NT2/D1 (cell line): Measurements from ENCODE around the gene PLEKHA5.

Experiments used
- DNase-seq: peaks from one replicate; pipeline ENCODE4 v3.0.0-alpha.2; 2011; ENCODE audit warnings: low read depth, low spot score
- H3K27me3 ChIP-seq: 2 replicates; pipeline ENCODE4 v1.6.0; 2011; ENCODE audit warnings: mild to moderate bottlenecking; ENCODE audit not compliant: insufficient read length, insufficient read depth
- H3K36me3 ChIP-seq: 2 replicates; pipeline ENCODE4 v1.6.1; 2011; ENCODE audit warnings: mild to moderate bottlenecking, low read length, mixed read lengths; ENCODE audit not compliant: insufficient read depth, insufficient read length
- H3K4me1 ChIP-seq: 2 replicates; pipeline ENCODE4 v1.5.1; 2011; ENCODE audit not compliant: insufficient read depth, insufficient read length
- H3K4me3 ChIP-seq: 2 replicates; pipeline ENCODE4 v1.5.1; 2011; ENCODE audit warnings: low read depth; ENCODE audit not compliant: insufficient read length
- H3K9ac ChIP-seq: 2 replicates; pipeline ENCODE4 v1.6.0; 2011; ENCODE audit warnings: low read depth; ENCODE audit not compliant: insufficient read length
- H3K9me3 ChIP-seq: 2 replicates; pipeline ENCODE4 v1.5.1; 2011; ENCODE audit warnings: mild to moderate bottlenecking, low read length; ENCODE audit not compliant: insufficient read depth
- SUZ12 ChIP-seq: IDR thresholded peaks from 2 replicates; pipeline ENCODE4 v1.6.1; 2011; ENCODE audit not compliant: insufficient read length, insufficient read depth; ENCODE audit errors: extremely low read depth
- YY1 ChIP-seq: IDR thresholded peaks from 2 replicates; pipeline ENCODE4 v1.6.1; 2011; ENCODE audit not compliant: insufficient read length, insufficient read depth
- ZNF274 ChIP-seq: IDR thresholded peaks from 2 replicates; pipeline ENCODE4 v1.6.1; 2011; ENCODE audit warnings: mild to moderate bottlenecking, low read depth, low read length

The PLEKHA5 gene

GRCh38 chr12:19203013-19203412 lies 73.5 kb downstream of the PLEKHA5 start:
- TF ChIP-seq YY1 (no peak), ZNF274 (no peak), SUZ12 (no peak)
- no peaks in the 10 kb centered on the region; the same call in 1 of the 2 replicates for H3K9me3 ChIP-seq
- no peak overlapping the region for H3K9ac ChIP-seq
- H3K4me3 ChIP-seq, result no peak overlapping the region
- H3K27me3 ChIP-seq, result no peaks in the 10 kb centered on the region
- peaks cover 14% of the 10 kb centered on the region for H3K36me3 ChIP-seq
- H3K4me1 ChIP-seq, result no peaks in the 10 kb centered on the region
- DNase-seq, result no peak

GRCh38 chr12:19203539-19204506 lies 74.3 kb downstream of the PLEKHA5 start:
- no peak for DNase-seq
- Histone ChIP-seq H3K36me3 (peaks cover 14% of the 10 kb centered on the region), H3K9me3 (no peaks in the 10 kb centered on the region; the same call in 1 of the 2 replicates), H3K4me3 (no peak overlapping the region), H3K4me1 (no peaks in the 10 kb centered on the region), H3K9ac (no peak overlapping the region), H3K27me3 (no peaks in the 10 kb centered on the region)
- TF ChIP-seq YY1 (no peak), SUZ12 (no peak)

GRCh38 chr12:19205120-19205519 lies 75.6 kb downstream of the PLEKHA5 start:
- H3K9me3 ChIP-seq, result no peaks in the 10 kb centered on the region; the same call in 1 of the 2 replicates
- DNase-seq, result no peak
- H3K27me3 ChIP-seq, result no peaks in the 10 kb centered on the region
- H3K9ac ChIP-seq, result no peak overlapping the region
- no peaks in the 10 kb centered on the region for H3K4me1 ChIP-seq
- TF ChIP-seq ZNF274 (no peak), SUZ12 (no peak), YY1 (no peak)
- peaks cover 14% of the 10 kb centered on the region for H3K36me3 ChIP-seq
- no peak overlapping the region for H3K4me3 ChIP-seq

- TF ChIP-seq YY1, result no peak
- TF ChIP-seq SUZ12, result no peak
- TF ChIP-seq ZNF274, result no peak
Observed at GRCh38 chr12:19206493-19207077, 77.1 kb downstream of the PLEKHA5 start.

GRCh38 chr12:19208456-19208855 lies 78.9 kb downstream of the PLEKHA5 start:
- H3K36me3 ChIP-seq, result peaks cover 16% of the 10 kb centered on the region
- H3K9ac ChIP-seq, result no peak overlapping the region
- no peak for TF ChIP-seq SUZ12
- TF ChIP-seq YY1, result no peak
- no peak for TF ChIP-seq ZNF274
- H3K4me3 ChIP-seq, result no peak overlapping the region
- DNase-seq, result no peak
- H3K9me3 ChIP-seq, result peaks cover 9% of the 10 kb centered on the region
- H3K4me1 ChIP-seq, result no peaks in the 10 kb centered on the region
- H3K27me3 ChIP-seq, result no peaks in the 10 kb centered on the region

More at GRCh38 chr12:19206493-19207077, 77.1 kb downstream of the PLEKHA5 start:
- H3K4me3 ChIP-seq, result no peak overlapping the region
- H3K4me1 ChIP-seq, result no peaks in the 10 kb centered on the region
- H3K27me3 ChIP-seq, result no peaks in the 10 kb centered on the region
- H3K9ac ChIP-seq, result no peak overlapping the region
- DNase-seq, result no peak
- H3K9me3 ChIP-seq, result peaks cover 9% of the 10 kb centered on the region
- H3K36me3 ChIP-seq, result peaks cover 18% of the 10 kb centered on the region

- no peak for TF ChIP-seq ZNF274
- no peak for TF ChIP-seq YY1
- no peak for TF ChIP-seq SUZ12
- H3K9ac ChIP-seq, result no peak overlapping the region
- no peaks in the 10 kb centered on the region for H3K27me3 ChIP-seq
- H3K4me3 ChIP-seq, result no peak overlapping the region
- H3K9me3 ChIP-seq, result peaks cover 9% of the 10 kb centered on the region
- H3K4me1 ChIP-seq, result peaks cover 2% of the 10 kb centered on the region
- peaks cover 16% of the 10 kb centered on the region for H3K36me3 ChIP-seq
- no peak for DNase-seq
Observed at GRCh38 chr12:19209661-19210060, 80.1 kb downstream of the PLEKHA5 start.

GRCh38 chr12:19211802-19212201 lies 82.3 kb downstream of the PLEKHA5 start:
- H3K4me1 ChIP-seq, result peaks cover 2% of the 10 kb centered on the region

More at GRCh38 chr12:19211802-19212201, 82.3 kb downstream of the PLEKHA5 start:
- peaks cover 13% of the 10 kb centered on the region for H3K36me3 ChIP-seq
- TF ChIP-seq YY1, result no peak
- no peak for TF ChIP-seq SUZ12
- H3K27me3 ChIP-seq, result no peaks in the 10 kb centered on the region
- H3K9me3 ChIP-seq, result peaks cover 9% of the 10 kb centered on the region
- no peak overlapping the region for H3K9ac ChIP-seq
- DNase-seq, result no peak
- H3K4me3 ChIP-seq, result no peak overlapping the region
